SK-N-SH treated with all-trans-retinoic acid at 6 μM for 48 hours (cell line): Measurements from ENCODE around the gene FAHD1.

Experiments used
- ARNTL ChIP-seq: fragments of 450-650 bp; formaldehyde crosslinking; IDR thresholded peaks from 2 replicates; pipeline ENCODE4 v1.5.0; 2020; ENCODE audit warnings: low read depth, mild to moderate bottlenecking, moderate library complexity, borderline replicate concordance
- CSRNP3 ChIP-seq: fragments of 250-450 bp; sonication (Bioruptor Pico); IDR thresholded peaks from 2 replicates; pipeline ENCODE4 v1.5.1; 2021; ENCODE audit warnings: mild to moderate bottlenecking, moderate library complexity
- ESRRG ChIP-seq: fragments of 250-450 bp; sonication (Bioruptor Pico); IDR thresholded peaks from 2 replicates; pipeline ENCODE4 v1.6.1; 2021; ENCODE audit warnings: mild to moderate bottlenecking
- GLIS3 ChIP-seq: fragments of 250-450 bp; sonication (Bioruptor Pico); IDR thresholded peaks from 2 replicates; pipeline ENCODE4 v1.5.0; 2020; ENCODE audit warnings: mild to moderate bottlenecking, moderate library complexity
- OSR1 ChIP-seq: fragments of 250-450 bp; sonication (Bioruptor Pico); IDR thresholded peaks from 2 replicates; pipeline ENCODE4 v1.8.0; 2022; ENCODE audit warnings: moderate library complexity, mild to moderate bottlenecking, inconsistent platforms
- TOX ChIP-seq: fragments of 250-450 bp; sonication (Bioruptor Pico); IDR thresholded peaks from 2 replicates; pipeline ENCODE4 v1.8.0; 2021; ENCODE audit warnings: mild to moderate bottlenecking, moderate library complexity, borderline replicate concordance
- ZFP3 ChIP-seq: fragments of 250-450 bp; sonication (Bioruptor Pico); IDR thresholded peaks from 2 replicates; pipeline ENCODE4 v1.5.0; 2020; ENCODE audit warnings: mild to moderate bottlenecking, moderate library complexity

GRCh38 chr16:1832838-1833454, 5.9 kb downstream of the FAHD1 start:
- TF ChIP-seq TOX (no peak), ESRRG (CRISPR knock-in tag) (no peak), ARNTL (no peak), GLIS3 (no peak), CSRNP3 (no peak), OSR1 (no peak), ZFP3 (CRISPR knock-in tag) (no peak)
